ENCODE measurements around the gene MBOAT7. TPM values are rescaled to one million over a fixed set of nuclear protein-coding genes. Genes with fewer than 3 reads are reported as not detected.

The MBOAT7 gene
- total RNA-seq, 2 experiments from 2014 or later: 18.1 to 25.0 TPM

GRCh38 chr19:54178581-54179261 lies 10.7 kb downstream of the MBOAT7 start:
- Histone ChIP-seq H3K4me1 (ENCODE audit: insufficient read depth, low read length, poor library complexity, severe bottlenecking) (peaks cover 10% of the 10 kb centered on the region), H3K9me3 (ENCODE audit: low read length) (no peaks in the 10 kb centered on the region), H3K4me3 (ENCODE audit: low read depth, low read length, poor library complexity, severe bottlenecking) (no peak overlapping the region), H3K4me2 (ENCODE audit: low read length) (no peak overlapping the region), H3K79me2 (ENCODE audit: insufficient read depth, low read depth, low read length) (no peaks in the 10 kb centered on the region), H4K20me1 (ENCODE audit: insufficient read depth, low read length) (no peaks in the 10 kb centered on the region), H3K9me2 (ENCODE audit: insufficient read depth, low read length) (no peaks in the 10 kb centered on the region), H3K36me3 (ENCODE audit: insufficient read depth, low read length) (peaks cover 6% of the 10 kb centered on the region; the same call in 1 of the 2 replicates), H3K27ac (ENCODE audit: low read depth, low read length, poor library complexity, severe bottlenecking) (no peak overlapping the region), H2AFZ (ENCODE audit: low read length) (no peak overlapping the region)
- TF ChIP-seq EZH2phosphoT487 (IDR thresholded peaks at IDR 0.05; ENCODE audit: borderline replicate concordance, low read depth, low read length) (no peak), CTCF (conservative IDR thresholded peaks at IDR 0.05; ENCODE audit: low read length) (no peak)
- intact Hi-C loops (cut with micrococcal nuclease; ENCODE audit: unreplicated experiment): no loop called here
- CTCF ChIA-PET (ENCODE audit: unreplicated experiment): no interaction called here
- POLR2A ChIA-PET: no interaction called here
- DNase-seq (ENCODE audit: low spot score): peak; percentile 55
- no TSS peak for BruUV-seq (replicated peaks)

- POLR2A ChIA-PET: no interaction called here
- intact Hi-C loops (cut with micrococcal nuclease; ENCODE audit: unreplicated experiment): no loop called here
- DNase-seq (ENCODE audit: low spot score): no peak
- H4K20me1 ChIP-seq (ENCODE audit: insufficient read depth, low read length): no peaks in the 10 kb centered on the region
- H2AFZ ChIP-seq (ENCODE audit: low read length): no peak overlapping the region
- no peak overlapping the region for H3K4me3 ChIP-seq (ENCODE audit: low read depth, low read length, poor library complexity, severe bottlenecking)
- H3K4me2 ChIP-seq (ENCODE audit: low read length): no peak overlapping the region
- peaks cover 10% of the 10 kb centered on the region for H3K4me1 ChIP-seq (ENCODE audit: insufficient read depth, low read length, poor library complexity, severe bottlenecking)
- no TSS peak for BruUV-seq (replicated peaks)
- CTCF ChIA-PET (ENCODE audit: unreplicated experiment): no interaction called here
- H3K9me3 ChIP-seq (ENCODE audit: low read length): no peaks in the 10 kb centered on the region
- no peaks in the 10 kb centered on the region for H3K79me2 ChIP-seq (ENCODE audit: insufficient read depth, low read depth, low read length)
- no peak overlapping the region for H3K27ac ChIP-seq (ENCODE audit: low read depth, low read length, poor library complexity, severe bottlenecking)
- no peak for TF ChIP-seq CTCF (conservative IDR thresholded peaks at IDR 0.05; ENCODE audit: low read length)
- no peak for TF ChIP-seq EZH2phosphoT487 (IDR thresholded peaks at IDR 0.05; ENCODE audit: borderline replicate concordance, low read depth, low read length)
- H3K36me3 ChIP-seq (ENCODE audit: insufficient read depth, low read length): peaks cover 6% of the 10 kb centered on the region; the same call in 1 of the 2 replicates
- H3K9me2 ChIP-seq (ENCODE audit: insufficient read depth, low read length): no peaks in the 10 kb centered on the region
These were observed 15.2 kb downstream of the MBOAT7 start for GRCh38 chr19:54173951-54174834.

GRCh38 chr19:54173359-54173699 lies 16.1 kb downstream of the MBOAT7 start:
- Histone ChIP-seq H3K4me3 (ENCODE audit: low read depth, low read length, poor library complexity, severe bottlenecking) (no peak overlapping the region), H3K9me2 (ENCODE audit: insufficient read depth, low read length) (no peaks in the 10 kb centered on the region), H3K9me3 (ENCODE audit: low read length) (no peaks in the 10 kb centered on the region), H3K79me2 (ENCODE audit: insufficient read depth, low read depth, low read length) (no peaks in the 10 kb centered on the region), H2AFZ (ENCODE audit: low read length) (no peak overlapping the region), H4K20me1 (ENCODE audit: insufficient read depth, low read length) (no peaks in the 10 kb centered on the region), H3K4me2 (ENCODE audit: low read length) (peak overlapping the region; percentile 30; the same call in 1 of the 2 replicates), H3K4me1 (ENCODE audit: insufficient read depth, low read length, poor library complexity, severe bottlenecking) (peaks cover 11% of the 10 kb centered on the region), H3K27ac (ENCODE audit: low read depth, low read length, poor library complexity, severe bottlenecking) (no peak overlapping the region), H3K36me3 (ENCODE audit: insufficient read depth, low read length) (peaks cover 5% of the 10 kb centered on the region; the same call in 1 of the 2 replicates)
- no TSS peak for BruUV-seq (replicated peaks)
- no peak for DNase-seq (ENCODE audit: low spot score)
- TF ChIP-seq CTCF (conservative IDR thresholded peaks at IDR 0.05; ENCODE audit: low read length) (no peak), EZH2phosphoT487 (IDR thresholded peaks at IDR 0.05; ENCODE audit: borderline replicate concordance, low read depth, low read length) (no peak)
- POLR2A ChIA-PET: no interaction called here
- CTCF ChIA-PET (ENCODE audit: unreplicated experiment): no interaction called here
- intact Hi-C loops (cut with micrococcal nuclease; ENCODE audit: unreplicated experiment): no loop called here
